ENCODE measurements around the gene CTU1.

CTU1 gene

GRCh38 chr19:51108805-51109146, 567 bp upstream of the CTU1 start:
- no CpG with 5 or more reads among the region's 15 CpGs for WGBS (ENCODE audit: insufficient coverage, insufficient read length)
- peak overlapping the region; percentile 44; the same call in 1 of the 2 replicates for H3K4me3 ChIP-seq (ENCODE audit: low read length)
- H3K36me3 ChIP-seq (ENCODE audit: control insufficient read depth, insufficient read depth, low read length) = peaks cover 6% of the 10 kb centered on the region; the same call in 1 of the 2 replicates
- no peak overlapping the region for H3K27ac ChIP-seq (ENCODE audit: low read length)
- no peaks in the 10 kb centered on the region for H3K9me3 ChIP-seq (ENCODE audit: control insufficient read depth, insufficient read depth, low read length)
- H3K27me3 ChIP-seq (ENCODE audit: control insufficient read depth, insufficient read depth, low read length) = no peaks in the 10 kb centered on the region
- H3K4me1 ChIP-seq (ENCODE audit: control insufficient read depth, insufficient read depth, low read length) = peaks cover 1% of the 10 kb centered on the region; the same call in 1 of the 2 replicates
- DNase-seq (ENCODE audit: low read depth, low spot score) = no peak

- Histone ChIP-seq H3K36me3 (ENCODE audit: control insufficient read depth, insufficient read depth, low read length) (peaks cover 8% of the 10 kb centered on the region; the same call in 1 of the 2 replicates), H3K4me3 (ENCODE audit: low read length) (peak overlapping the region; percentile 78; the same call in 1 of the 2 replicates), H3K9me3 (ENCODE audit: control insufficient read depth, insufficient read depth, low read length) (no peaks in the 10 kb centered on the region), H3K4me1 (ENCODE audit: control insufficient read depth, insufficient read depth, low read length) (peaks cover 1% of the 10 kb centered on the region; the same call in 1 of the 2 replicates), H3K27ac (ENCODE audit: low read length) (no peak overlapping the region), H3K27me3 (ENCODE audit: control insufficient read depth, insufficient read depth, low read length) (no peaks in the 10 kb centered on the region)
- no peak for DNase-seq (ENCODE audit: low read depth, low spot score)
- WGBS (ENCODE audit: insufficient coverage, insufficient read length) = no CpG with 5 or more reads among the region's 18 CpGs
Measured at GRCh38 chr19:51107406-51108065, 673 bp downstream of the CTU1 start.

- no peak for DNase-seq (ENCODE audit: low read depth, low spot score)
- Histone ChIP-seq H3K36me3 (ENCODE audit: control insufficient read depth, insufficient read depth, low read length) (peaks cover 8% of the 10 kb centered on the region; the same call in 1 of the 2 replicates), H3K27me3 (ENCODE audit: control insufficient read depth, insufficient read depth, low read length) (no peaks in the 10 kb centered on the region), H3K4me1 (ENCODE audit: control insufficient read depth, insufficient read depth, low read length) (peaks cover 1% of the 10 kb centered on the region; the same call in 1 of the 2 replicates), H3K9me3 (ENCODE audit: control insufficient read depth, insufficient read depth, low read length) (no peaks in the 10 kb centered on the region), H3K4me3 (ENCODE audit: low read length) (no peak overlapping the region), H3K27ac (ENCODE audit: low read length) (no peak overlapping the region)
- no CpG with 5 or more reads among the region's 49 CpGs for WGBS (ENCODE audit: insufficient coverage, insufficient read length)
Measured at GRCh38 chr19:51103926-51104341, 4.3 kb downstream of the CTU1 start.

- Histone ChIP-seq H3K27ac (ENCODE audit: low read length) (no peak overlapping the region), H3K36me3 (ENCODE audit: control insufficient read depth, insufficient read depth, low read length) (peaks cover 8% of the 10 kb centered on the region; the same call in 1 of the 2 replicates), H3K4me1 (ENCODE audit: control insufficient read depth, insufficient read depth, low read length) (peaks cover 1% of the 10 kb centered on the region; the same call in 1 of the 2 replicates), H3K9me3 (ENCODE audit: control insufficient read depth, insufficient read depth, low read length) (no peaks in the 10 kb centered on the region), H3K4me3 (ENCODE audit: low read length) (no peak overlapping the region), H3K27me3 (ENCODE audit: control insufficient read depth, insufficient read depth, low read length) (no peaks in the 10 kb centered on the region)
- WGBS (ENCODE audit: insufficient coverage, insufficient read length) = no CpG with 5 or more reads among the region's 7 CpGs
- DNase-seq (ENCODE audit: low read depth, low spot score) = no peak
Measured at GRCh38 chr19:51102991-51103390, 5.2 kb downstream of the CTU1 start.

DNA sequence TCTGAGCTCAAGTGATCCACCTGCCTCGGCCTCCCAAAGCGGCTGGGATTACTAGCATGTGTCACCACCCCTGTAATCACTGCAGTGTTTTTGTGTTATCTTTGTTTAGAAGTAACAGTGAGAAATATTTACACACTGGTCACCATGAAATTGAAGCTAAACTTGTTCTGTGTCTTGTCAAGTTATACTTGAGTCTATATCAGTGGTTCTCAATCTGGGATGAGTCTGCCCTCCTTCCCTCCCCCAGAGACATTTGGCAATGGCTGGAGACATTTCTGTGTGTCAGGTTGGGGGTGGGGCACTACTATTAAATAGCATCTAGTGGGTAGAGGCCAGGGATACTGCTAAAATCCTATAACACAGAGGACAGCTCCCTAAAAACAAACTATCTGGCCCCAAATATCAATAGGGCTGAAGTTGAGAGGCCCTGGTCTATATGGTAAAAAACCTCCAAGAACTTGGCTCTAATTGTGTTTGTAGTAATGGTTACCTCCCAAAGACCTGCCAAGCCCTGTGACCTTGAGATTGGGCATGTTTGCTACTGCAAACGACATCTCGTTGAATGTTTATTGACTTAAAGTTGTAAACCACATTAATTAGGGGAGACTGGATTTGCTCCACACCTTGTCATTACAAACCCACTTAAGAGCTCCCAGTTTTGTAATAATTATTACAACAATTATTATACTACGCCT, 6.9 kb downstream of the CTU1 start:
- no peaks in the 10 kb centered on the region; the same call in 1 of the 2 replicates for H3K4me1 ChIP-seq (ENCODE audit: control insufficient read depth, insufficient read depth, low read length)
- no peak for DNase-seq (ENCODE audit: low read depth, low spot score)
- no peaks in the 10 kb centered on the region for H3K27me3 ChIP-seq (ENCODE audit: control insufficient read depth, insufficient read depth, low read length)
- H3K9me3 ChIP-seq (ENCODE audit: control insufficient read depth, insufficient read depth, low read length) = no peaks in the 10 kb centered on the region
- peaks cover 8% of the 10 kb centered on the region; the same call in 1 of the 2 replicates for H3K36me3 ChIP-seq (ENCODE audit: control insufficient read depth, insufficient read depth, low read length)
- WGBS (ENCODE audit: insufficient coverage, insufficient read length) = no CpG with 5 or more reads among the region's 5 CpGs
- H3K27ac ChIP-seq (ENCODE audit: low read length) = no peak overlapping the region
- H3K4me3 ChIP-seq (ENCODE audit: low read length) = no peak overlapping the region

GRCh38 chr19:51100601-51101000, 7.6 kb downstream of the CTU1 start:
- Histone ChIP-seq H3K9me3 (ENCODE audit: control insufficient read depth, insufficient read depth, low read length) (no peaks in the 10 kb centered on the region), H3K4me3 (ENCODE audit: low read length) (no peak overlapping the region), H3K36me3 (ENCODE audit: control insufficient read depth, insufficient read depth, low read length) (peaks cover 8% of the 10 kb centered on the region; the same call in 1 of the 2 replicates), H3K27me3 (ENCODE audit: control insufficient read depth, insufficient read depth, low read length) (no peaks in the 10 kb centered on the region), H3K27ac (ENCODE audit: low read length) (no peak overlapping the region), H3K4me1 (ENCODE audit: control insufficient read depth, insufficient read depth, low read length) (no peaks in the 10 kb centered on the region; the same call in 1 of the 2 replicates)
- no CpG with 5 or more reads among the region's 3 CpGs for WGBS (ENCODE audit: insufficient coverage, insufficient read length)
- no peak for DNase-seq (ENCODE audit: low read depth, low spot score)

- no peaks in the 10 kb centered on the region; the same call in 1 of the 2 replicates for H3K4me1 ChIP-seq (ENCODE audit: control insufficient read depth, insufficient read depth, low read length)
- no CpG with 5 or more reads among the region's 22 CpGs for WGBS (ENCODE audit: insufficient coverage, insufficient read length)
Measured at GRCh38 chr19:51099047-51099382, 9.2 kb downstream of the CTU1 start.

DNA sequence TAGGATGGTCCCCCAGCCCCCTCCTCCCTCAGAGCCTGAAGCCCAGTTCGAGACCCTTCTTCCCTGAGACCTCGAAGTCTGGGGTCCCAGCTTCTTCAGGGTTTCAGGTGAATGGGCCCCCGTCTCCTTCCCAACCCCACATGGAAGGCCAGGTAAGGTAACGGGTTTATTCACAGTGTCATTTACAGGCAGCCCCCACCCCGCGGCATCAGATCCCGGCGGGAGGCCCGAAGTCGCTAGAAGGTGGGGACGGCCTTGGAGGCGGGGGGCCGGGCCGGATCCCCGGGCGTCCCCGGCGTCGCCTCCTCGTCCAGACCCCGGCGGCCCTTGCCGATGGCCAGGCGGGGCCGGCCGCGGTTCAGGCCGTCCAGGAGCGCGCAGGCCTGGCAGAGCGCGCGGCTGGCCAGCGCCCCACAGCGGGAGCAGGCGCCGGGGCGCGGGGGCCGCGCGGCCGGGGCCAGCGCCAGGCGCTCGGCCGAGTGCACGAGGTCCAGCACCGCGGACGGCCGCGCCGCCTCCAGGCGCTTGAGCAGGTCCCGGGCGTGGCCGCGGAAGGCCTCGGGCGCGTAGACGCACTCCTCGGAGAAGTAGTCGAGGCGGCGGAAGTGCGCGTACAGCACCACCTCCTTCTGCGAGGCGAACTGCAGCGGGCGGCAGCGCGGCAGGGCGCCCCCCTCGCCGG, 9.7 kb downstream of the CTU1 start:
- H3K9me3 ChIP-seq (ENCODE audit: control insufficient read depth, insufficient read depth, low read length) = no peaks in the 10 kb centered on the region
- no peaks in the 10 kb centered on the region; the same call in 1 of the 2 replicates for H3K4me1 ChIP-seq (ENCODE audit: control insufficient read depth, insufficient read depth, low read length)
- DNase-seq (ENCODE audit: low read depth, low spot score) = no peak
- H3K27me3 ChIP-seq (ENCODE audit: control insufficient read depth, insufficient read depth, low read length) = no peaks in the 10 kb centered on the region
- no peaks in the 10 kb centered on the region; the same call in 1 of the 2 replicates for H3K36me3 ChIP-seq (ENCODE audit: control insufficient read depth, insufficient read depth, low read length)
- no CpG with 5 or more reads among the region's 78 CpGs for WGBS (ENCODE audit: insufficient coverage, insufficient read length)
- no peak overlapping the region for H3K27ac ChIP-seq (ENCODE audit: low read length)
- H3K4me3 ChIP-seq (ENCODE audit: low read length) = no peak overlapping the region

More at GRCh38 chr19:51099047-51099382, 9.2 kb downstream of the CTU1 start:
- Histone ChIP-seq H3K27ac (ENCODE audit: low read length) (no peak overlapping the region), H3K4me3 (ENCODE audit: low read length) (no peak overlapping the region), H3K27me3 (ENCODE audit: control insufficient read depth, insufficient read depth, low read length) (no peaks in the 10 kb centered on the region), H3K9me3 (ENCODE audit: control insufficient read depth, insufficient read depth, low read length) (no peaks in the 10 kb centered on the region), H3K36me3 (ENCODE audit: control insufficient read depth, insufficient read depth, low read length) (peaks cover 4% of the 10 kb centered on the region; the same call in 1 of the 2 replicates)
- DNase-seq (ENCODE audit: low read depth, low spot score) = no peak

DNA sequence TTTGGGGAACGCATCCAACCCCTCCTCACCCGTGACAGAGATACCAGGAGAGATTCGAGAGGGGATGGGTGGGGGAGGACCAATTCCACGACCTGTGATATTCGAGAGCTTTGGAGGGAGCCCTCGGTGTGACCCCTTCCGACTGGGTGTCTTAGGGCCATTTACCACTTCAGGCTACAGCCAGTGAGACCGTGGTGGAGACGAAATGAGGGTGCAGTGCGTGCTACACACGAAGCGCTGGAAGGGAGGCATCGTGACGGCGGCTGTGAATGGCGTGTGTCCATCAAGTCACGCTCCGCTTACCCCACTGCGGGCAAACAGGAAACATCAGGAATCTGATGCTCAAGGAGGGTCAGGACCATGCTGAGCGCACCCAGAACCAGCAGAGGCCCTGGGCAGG, 10.4 kb downstream of the CTU1 start:
- DNase-seq (ENCODE audit: low read depth, low spot score) = no peak
- Histone ChIP-seq H3K36me3 (ENCODE audit: control insufficient read depth, insufficient read depth, low read length) (no peaks in the 10 kb centered on the region; the same call in 1 of the 2 replicates), H3K4me3 (ENCODE audit: low read length) (no peak overlapping the region), H3K27me3 (ENCODE audit: control insufficient read depth, insufficient read depth, low read length) (no peaks in the 10 kb centered on the region), H3K4me1 (ENCODE audit: control insufficient read depth, insufficient read depth, low read length) (no peaks in the 10 kb centered on the region; the same call in 1 of the 2 replicates), H3K27ac (ENCODE audit: low read length) (no peak overlapping the region), H3K9me3 (ENCODE audit: control insufficient read depth, insufficient read depth, low read length) (no peaks in the 10 kb centered on the region)
- no CpG with 5 or more reads among the region's 20 CpGs for WGBS (ENCODE audit: insufficient coverage, insufficient read length)

- DNase-seq (ENCODE audit: low read depth, low spot score) = no peak
- H3K27ac ChIP-seq (ENCODE audit: low read length) = no peak overlapping the region
- H3K9me3 ChIP-seq (ENCODE audit: control insufficient read depth, insufficient read depth, low read length) = no peaks in the 10 kb centered on the region
- no peaks in the 10 kb centered on the region; the same call in 1 of the 2 replicates for H3K4me1 ChIP-seq (ENCODE audit: control insufficient read depth, insufficient read depth, low read length)
- no peaks in the 10 kb centered on the region; the same call in 1 of the 2 replicates for H3K36me3 ChIP-seq (ENCODE audit: control insufficient read depth, insufficient read depth, low read length)
- H3K4me3 ChIP-seq (ENCODE audit: low read length) = no peak overlapping the region
- no CpG with 5 or more reads among the region's 8 CpGs for WGBS (ENCODE audit: insufficient coverage, insufficient read length)
- no peaks in the 10 kb centered on the region for H3K27me3 ChIP-seq (ENCODE audit: control insufficient read depth, insufficient read depth, low read length)
Measured at GRCh38 chr19:51097166-51097738, 11.0 kb downstream of the CTU1 start.

Data from iPS DF 6.9 (cell line).